Measurements from ENCODE around the gene KCNK10. TPM values are rescaled to one million over a fixed set of nuclear protein-coding genes. Genes with fewer than 3 reads are reported as not detected.

KCNK10 gene
- total RNA-seq, 1 donor from 2014 or later = not detected

GRCh38 chr14:88198446-88198845, 124.6 kb downstream of the KCNK10 start:
- intact Hi-C loops (cut with micrococcal nuclease) = no loop called here
- no peak for ATAC-seq
- DNase-seq = no peak

GRCh38 chr14:88196925-88197324, 126.1 kb downstream of the KCNK10 start:
- intact Hi-C loops (cut with micrococcal nuclease) = no loop called here
- no peak for DNase-seq
- no peak for ATAC-seq

- DNase-seq (no peak), ATAC-seq (no peak)
- intact Hi-C loops (cut with micrococcal nuclease) = no loop called here
Observed at GRCh38 chr14:88196116-88196890, 126.8 kb downstream of the KCNK10 start.

GRCh38 chr14:88195676-88196075, 127.4 kb downstream of the KCNK10 start:
- intact Hi-C loops (cut with micrococcal nuclease) = no loop called here
- ATAC-seq (no peak), DNase-seq (no peak)

GRCh38 chr14:88194531-88194930, 128.5 kb downstream of the KCNK10 start:
- intact Hi-C loops (cut with micrococcal nuclease) = no loop called here
- no peak for DNase-seq
- ATAC-seq = no peak

GRCh38 chr14:88191605-88192004, 131.5 kb downstream of the KCNK10 start:
- ATAC-seq (no peak), DNase-seq (no peak)
- intact Hi-C loops (cut with micrococcal nuclease) = no loop called here

- no peak for DNase-seq
- intact Hi-C loops (cut with micrococcal nuclease) = no loop called here
- peak; percentile 97 for ATAC-seq
Observed at GRCh38 chr14:88189417-88190191, 133.5 kb downstream of the KCNK10 start.

GRCh38 chr14:88188745-88189416, 134.2 kb downstream of the KCNK10 start:
- ATAC-seq = peak; percentile 48
- intact Hi-C loops (cut with micrococcal nuclease) = no loop called here
- DNase-seq = no peak

GRCh38 chr14:88185843-88186242, 137.2 kb downstream of the KCNK10 start:
- ATAC-seq (no peak), DNase-seq (no peak)
- intact Hi-C loops (cut with micrococcal nuclease) = no loop called here

- ATAC-seq (no peak), DNase-seq (no peak)
- intact Hi-C loops (cut with micrococcal nuclease) = no loop called here
Observed at GRCh38 chr14:88184956-88185355, 138.1 kb downstream of the KCNK10 start.

GRCh38 chr14:88181072-88181471, 142.0 kb downstream of the KCNK10 start:
- DNase-seq (no peak), ATAC-seq (no peak)
- intact Hi-C loops (cut with micrococcal nuclease) = no loop called here

GRCh38 chr14:88179716-88180115, 143.4 kb downstream of the KCNK10 start:
- ATAC-seq (no peak), DNase-seq (no peak)
- intact Hi-C loops (cut with micrococcal nuclease) = no loop called here

GRCh38 chr14:88170333-88170732, 152.7 kb downstream of the KCNK10 start:
- ATAC-seq (no peak), DNase-seq (no peak)
- intact Hi-C loops (cut with micrococcal nuclease) = loop anchor here (5.0 kb wide), 1 partner anchor 158 kb away; no protein-coding TSS in a partner anchor

GRCh38 chr14:88168498-88169165, 154.4 kb downstream of the KCNK10 start:
- DNase-seq (no peak), ATAC-seq (peak; percentile 79)
- intact Hi-C loops (cut with micrococcal nuclease) = loop anchor here (10.0 kb wide), 1 partner anchor 224 kb away; no protein-coding TSS in a partner anchor

- DNase-seq (no peak), ATAC-seq (no peak)
- intact Hi-C loops (cut with micrococcal nuclease) = loop anchor here (10.0 kb wide), 1 partner anchor 223 kb away; no protein-coding TSS in a partner anchor
Observed at GRCh38 chr14:88168025-88168424, 155.0 kb downstream of the KCNK10 start.

GRCh38 chr14:88166616-88167015, 156.5 kb downstream of the KCNK10 start:
- ATAC-seq (no peak), DNase-seq (no peak)
- intact Hi-C loops (cut with micrococcal nuclease) = loop anchor here (10.0 kb wide), 1 partner anchor 222 kb away; no protein-coding TSS in a partner anchor

GRCh38 chr14:88164906-88165534, 158.0 kb downstream of the KCNK10 start:
- ATAC-seq (no peak), DNase-seq (no peak)
- intact Hi-C loops (cut with micrococcal nuclease) = loop anchor here (10.0 kb wide), 1 partner anchor 220 kb away; no protein-coding TSS in a partner anchor

- DNase-seq = no peak
- ATAC-seq = no peak
- intact Hi-C loops (cut with micrococcal nuclease) = loop anchor here (10.0 kb wide), 1 partner anchor 219 kb away; no protein-coding TSS in a partner anchor
Observed at GRCh38 chr14:88163731-88164255, 159.3 kb downstream of the KCNK10 start.
